ENCODE results near the gene LRRTM3.

DNA sequence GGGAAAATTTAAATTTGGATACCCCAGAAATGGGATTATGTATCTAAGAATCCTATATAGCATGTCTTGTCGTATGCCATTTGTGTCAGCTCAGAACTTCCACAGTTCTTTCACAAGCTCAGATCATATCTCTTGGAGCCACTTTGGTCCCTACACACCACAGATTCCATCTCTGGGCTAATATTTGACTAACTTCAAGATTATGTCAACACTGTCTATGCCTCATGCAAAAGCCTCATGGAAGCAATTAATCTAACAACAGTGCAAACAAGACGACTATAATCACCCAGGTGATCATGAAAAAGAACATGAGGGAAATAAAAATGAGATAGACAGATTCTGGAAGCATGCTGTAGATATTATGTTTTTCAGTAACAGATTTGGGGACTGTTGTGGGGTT lies 189.1 kb downstream of the LRRTM3 start:
- TF ChIP-seq, protein P1, sequence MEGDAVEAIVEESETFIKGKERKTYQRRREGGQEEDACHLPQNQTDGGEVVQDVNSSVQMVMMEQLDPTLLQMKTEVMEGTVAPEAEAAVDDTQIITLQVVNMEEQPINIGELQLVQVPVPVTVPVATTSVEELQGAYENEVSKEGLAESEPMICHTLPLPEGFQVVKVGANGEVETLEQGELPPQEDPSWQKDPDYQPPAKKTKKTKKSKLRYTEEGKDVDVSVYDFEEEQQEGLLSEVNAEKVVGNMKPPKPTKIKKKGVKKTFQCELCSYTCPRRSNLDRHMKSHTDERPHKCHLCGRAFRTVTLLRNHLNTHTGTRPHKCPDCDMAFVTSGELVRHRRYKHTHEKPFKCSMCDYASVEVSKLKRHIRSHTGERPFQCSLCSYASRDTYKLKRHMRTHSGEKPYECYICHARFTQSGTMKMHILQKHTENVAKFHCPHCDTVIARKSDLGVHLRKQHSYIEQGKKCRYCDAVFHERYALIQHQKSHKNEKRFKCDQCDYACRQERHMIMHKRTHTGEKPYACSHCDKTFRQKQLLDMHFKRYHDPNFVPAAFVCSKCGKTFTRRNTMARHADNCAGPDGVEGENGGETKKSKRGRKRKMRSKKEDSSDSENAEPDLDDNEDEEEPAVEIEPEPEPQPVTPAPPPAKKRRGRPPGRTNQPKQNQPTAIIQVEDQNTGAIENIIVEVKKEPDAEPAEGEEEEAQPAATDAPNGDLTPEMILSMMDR (IDR thresholded peaks at IDR 0.05) = no peak
- TF ChIP-seq POLR2A (IDR thresholded peaks at IDR 0.05) = no peak

Measured in heart left ventricle (tissue), 13 donors.